Loucy (cell line): Measurements from ENCODE around the gene MYO3B.

Experiments
- H2AFZ ChIP-seq: fragments of 200-600 bp; sonication (generic); 2 replicates; pipeline ENCODE4 v1.6.0; 2016; ENCODE audit warnings: antibody characterized with exemption, mild to moderate bottlenecking, low read length, moderate library complexity
- H3F3A ChIP-seq: fragments of 200-600 bp; 2 replicates; pipeline ENCODE4 v1.6.0; 2016; ENCODE audit warnings: antibody characterized with exemption, low read depth, mild to moderate bottlenecking
- H3K27me3 ChIP-seq: fragments of 200-600 bp; sonication (generic); 2 replicates; pipeline ENCODE4 v1.6.1; 2014; ENCODE audit warnings: low read length, mild to moderate bottlenecking; ENCODE audit not compliant: insufficient read depth, poor library complexity, severe bottlenecking
- H3K36me3 ChIP-seq: fragments of 200-600 bp; sonication (generic); 2 replicates; pipeline ENCODE4 v1.6.1; 2016; ENCODE audit warnings: low read length; ENCODE audit not compliant: insufficient read depth
- H3K4me1 ChIP-seq: fragments of 200-600 bp; sonication (generic); 2 replicates; pipeline ENCODE4 v1.5.1; 2014; ENCODE audit warnings: low read length, mild to moderate bottlenecking; ENCODE audit not compliant: insufficient read depth, poor library complexity, severe bottlenecking
- H3K4me2 ChIP-seq: fragments of 200-600 bp; sonication (generic); 2 replicates; pipeline ENCODE4 v1.6.0; 2014; ENCODE audit warnings: antibody characterized with exemption, low read length, low read depth, mild to moderate bottlenecking; ENCODE audit not compliant: poor library complexity, severe bottlenecking
- H3K4me3 ChIP-seq: fragments of 200-600 bp; sonication (generic); 2 replicates; pipeline ENCODE4 v1.5.1; 2014; ENCODE audit warnings: low read length, mild to moderate bottlenecking, mixed read lengths; ENCODE audit not compliant: poor library complexity, severe bottlenecking
- H3K79me2 ChIP-seq: fragments of 200-600 bp; sonication (generic); 2 replicates; pipeline ENCODE4 v1.6.1; 2014; ENCODE audit warnings: low read length; ENCODE audit not compliant: insufficient read depth
- H3K9ac ChIP-seq: fragments of 200-600 bp; sonication (generic); 2 replicates; pipeline ENCODE4 v1.6.0; 2014; ENCODE audit warnings: mild to moderate bottlenecking, low read depth, low read length, moderate library complexity; ENCODE audit not compliant: poor library complexity, severe bottlenecking
- H3K9me2 ChIP-seq: fragments of 200-600 bp; sonication (generic); replicated peaks from 2 replicates; pipeline ENCODE4 v1.6.1; 2016; ENCODE audit warnings: low read depth, low read length, mixed read lengths
- H3K9me3 ChIP-seq: fragments of 200-600 bp; sonication (generic); 2 replicates; pipeline ENCODE4 v1.6.1; 2014; ENCODE audit warnings: mild to moderate bottlenecking, antibody characterized with exemption, low read length, low read depth; ENCODE audit not compliant: insufficient read depth
- H4K20me1 ChIP-seq: fragments of 200-600 bp; sonication (generic); 2 replicates; pipeline ENCODE4 v1.6.0; 2014; ENCODE audit warnings: antibody characterized with exemption, low read length, mild to moderate bottlenecking; ENCODE audit not compliant: insufficient read depth, poor library complexity, severe bottlenecking
- EZH2phosphoT487 ChIP-seq: fragments of 200-600 bp; IDR thresholded peaks from 2 replicates; pipeline ENCODE4 v1.6.1; 2018; ENCODE audit warnings: antibody characterized with exemption, mild to moderate bottlenecking, moderate library complexity, borderline replicate concordance
- TF ChIP-seq, protein P1 (sequence below): fragments of 200-600 bp; sonication (generic); conservative IDR thresholded peaks from 2 replicates; pipeline ENCODE4 v1.5.1; 2014; ENCODE audit warnings: mild to moderate bottlenecking, antibody characterized with exemption, low read length

MYO3B gene

GRCh38 chr2:170226216-170226615, 48.3 kb downstream of the MYO3B start:
- no peaks in the 10 kb centered on the region for H3K36me3 ChIP-seq
- no peak overlapping the region for H3K4me3 ChIP-seq
- no peaks in the 10 kb centered on the region for H3K27me3 ChIP-seq
- no peak overlapping the region for H2AFZ ChIP-seq
- H3K9me3 ChIP-seq, result no peaks in the 10 kb centered on the region
- no peak overlapping the region for H3K4me2 ChIP-seq
- no peaks in the 10 kb centered on the region for H4K20me1 ChIP-seq
- H3K4me1 ChIP-seq, result peaks cover 7% of the 10 kb centered on the region
- TF ChIP-seq, protein P1, sequence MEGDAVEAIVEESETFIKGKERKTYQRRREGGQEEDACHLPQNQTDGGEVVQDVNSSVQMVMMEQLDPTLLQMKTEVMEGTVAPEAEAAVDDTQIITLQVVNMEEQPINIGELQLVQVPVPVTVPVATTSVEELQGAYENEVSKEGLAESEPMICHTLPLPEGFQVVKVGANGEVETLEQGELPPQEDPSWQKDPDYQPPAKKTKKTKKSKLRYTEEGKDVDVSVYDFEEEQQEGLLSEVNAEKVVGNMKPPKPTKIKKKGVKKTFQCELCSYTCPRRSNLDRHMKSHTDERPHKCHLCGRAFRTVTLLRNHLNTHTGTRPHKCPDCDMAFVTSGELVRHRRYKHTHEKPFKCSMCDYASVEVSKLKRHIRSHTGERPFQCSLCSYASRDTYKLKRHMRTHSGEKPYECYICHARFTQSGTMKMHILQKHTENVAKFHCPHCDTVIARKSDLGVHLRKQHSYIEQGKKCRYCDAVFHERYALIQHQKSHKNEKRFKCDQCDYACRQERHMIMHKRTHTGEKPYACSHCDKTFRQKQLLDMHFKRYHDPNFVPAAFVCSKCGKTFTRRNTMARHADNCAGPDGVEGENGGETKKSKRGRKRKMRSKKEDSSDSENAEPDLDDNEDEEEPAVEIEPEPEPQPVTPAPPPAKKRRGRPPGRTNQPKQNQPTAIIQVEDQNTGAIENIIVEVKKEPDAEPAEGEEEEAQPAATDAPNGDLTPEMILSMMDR, result no peak
- TF ChIP-seq EZH2phosphoT487, result no peak
- H3F3A ChIP-seq, result no peaks in the 10 kb centered on the region
- no peaks in the 10 kb centered on the region for H3K9me2 ChIP-seq
- no peak overlapping the region for H3K9ac ChIP-seq
- no peaks in the 10 kb centered on the region for H3K79me2 ChIP-seq

- Histone ChIP-seq H2AFZ (no peak overlapping the region), H3K36me3 (no peaks in the 10 kb centered on the region), H3K9me3 (no peaks in the 10 kb centered on the region), H3K9me2 (no peaks in the 10 kb centered on the region), H4K20me1 (no peaks in the 10 kb centered on the region), H3K79me2 (no peaks in the 10 kb centered on the region), H3K27me3 (no peaks in the 10 kb centered on the region), H3K4me1 (peaks cover 4% of the 10 kb centered on the region), H3K4me3 (no peak overlapping the region), H3K9ac (no peak overlapping the region), H3K4me2 (no peak overlapping the region), H3F3A (no peaks in the 10 kb centered on the region)
- no peak for TF ChIP-seq EZH2phosphoT487
- TF ChIP-seq, protein P1, result no peak
Observed at GRCh38 chr2:170227507-170227947, 49.6 kb downstream of the MYO3B start.

- no peak for TF ChIP-seq EZH2phosphoT487
- TF ChIP-seq, protein P1, result no peak
- no peaks in the 10 kb centered on the region for H3F3A ChIP-seq
- H3K4me2 ChIP-seq, result no peak overlapping the region
- H3K4me1 ChIP-seq, result no peaks in the 10 kb centered on the region
- H2AFZ ChIP-seq, result no peak overlapping the region
- no peaks in the 10 kb centered on the region for H3K9me2 ChIP-seq
- H4K20me1 ChIP-seq, result no peaks in the 10 kb centered on the region
- no peak overlapping the region for H3K4me3 ChIP-seq
- H3K27me3 ChIP-seq, result no peaks in the 10 kb centered on the region
- no peaks in the 10 kb centered on the region for H3K9me3 ChIP-seq
- no peaks in the 10 kb centered on the region for H3K79me2 ChIP-seq
- H3K9ac ChIP-seq, result no peak overlapping the region
- no peaks in the 10 kb centered on the region for H3K36me3 ChIP-seq
Observed at GRCh38 chr2:170227951-170228350, 50.0 kb downstream of the MYO3B start.
